Fibroblast of lung (primary cell): Measurements from ENCODE around the gene UNC79.

Source experiments
- EZH2 ChIP-seq: IDR thresholded peaks from 2 replicates; pipeline ENCODE4 v1.5.1; 2012; ENCODE audit warnings: low read length, control low read depth, mild to moderate bottlenecking; ENCODE audit errors: missing control alignments
- TF ChIP-seq, protein P1 (sequence below), 2 donors: IDR thresholded peaks in 1 of 2; conservative IDR thresholded peaks in 1 of 2; 1 replicate in 1 of 2; 2 replicates in 1 of 2; pipeline ENCODE4 v1.5.1; 2011 to 2012; ENCODE audit warnings: low read length in 2 of 2, control low read depth in 1 of 2, inconsistent platforms in 1 of 2, low read depth in 1 of 2, mild to moderate bottlenecking in 1 of 2

DNA sequence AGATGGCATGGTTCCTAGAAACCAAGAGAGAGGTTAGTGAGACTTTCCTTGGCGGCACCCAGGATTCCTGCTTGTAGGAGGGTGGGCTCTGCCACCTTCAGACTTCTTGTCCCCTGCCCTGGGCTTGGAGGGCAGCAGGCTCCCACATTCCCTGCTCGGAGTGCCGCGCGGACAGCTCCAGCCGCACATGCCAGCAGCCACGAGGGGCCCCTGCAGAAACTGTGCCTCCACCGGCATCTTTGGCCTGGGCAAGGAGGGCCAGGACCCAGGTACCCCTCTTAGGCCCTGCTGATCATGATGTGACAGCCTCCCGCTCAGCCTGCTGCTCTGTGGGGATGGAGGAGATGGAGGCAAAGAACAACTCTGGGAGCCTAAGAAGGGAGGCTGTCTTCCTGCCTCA is 295.3 kb downstream of the UNC79 start:
- TF ChIP-seq, protein P1, sequence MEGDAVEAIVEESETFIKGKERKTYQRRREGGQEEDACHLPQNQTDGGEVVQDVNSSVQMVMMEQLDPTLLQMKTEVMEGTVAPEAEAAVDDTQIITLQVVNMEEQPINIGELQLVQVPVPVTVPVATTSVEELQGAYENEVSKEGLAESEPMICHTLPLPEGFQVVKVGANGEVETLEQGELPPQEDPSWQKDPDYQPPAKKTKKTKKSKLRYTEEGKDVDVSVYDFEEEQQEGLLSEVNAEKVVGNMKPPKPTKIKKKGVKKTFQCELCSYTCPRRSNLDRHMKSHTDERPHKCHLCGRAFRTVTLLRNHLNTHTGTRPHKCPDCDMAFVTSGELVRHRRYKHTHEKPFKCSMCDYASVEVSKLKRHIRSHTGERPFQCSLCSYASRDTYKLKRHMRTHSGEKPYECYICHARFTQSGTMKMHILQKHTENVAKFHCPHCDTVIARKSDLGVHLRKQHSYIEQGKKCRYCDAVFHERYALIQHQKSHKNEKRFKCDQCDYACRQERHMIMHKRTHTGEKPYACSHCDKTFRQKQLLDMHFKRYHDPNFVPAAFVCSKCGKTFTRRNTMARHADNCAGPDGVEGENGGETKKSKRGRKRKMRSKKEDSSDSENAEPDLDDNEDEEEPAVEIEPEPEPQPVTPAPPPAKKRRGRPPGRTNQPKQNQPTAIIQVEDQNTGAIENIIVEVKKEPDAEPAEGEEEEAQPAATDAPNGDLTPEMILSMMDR (conservative IDR thresholded peaks at IDR 0.05 in 1 of 2, IDR thresholded peaks at IDR 0.05 in 1 of 2; ENCODE audit: low read depth in 1 of 2, low read length in 2 of 2): no peak
- TF ChIP-seq EZH2: no peak
